ENCODE results near the gene ALOXE3. TPM values are rescaled to one million over a fixed set of nuclear protein-coding genes. Genes with fewer than 3 reads are reported as not detected.

The ALOXE3 gene
- polyA plus RNA-seq, 2 of the 4 experiments (the other 2 are of a cell fraction), result 0.35 to 0.40 TPM

- TF ChIP-seq CBX8 (IDR thresholded peaks at IDR 0.05), result no peak
- TF ChIP-seq BCL3 (IDR thresholded peaks at IDR 0.05), result no peak
- TF ChIP-seq USF2 (IDR thresholded peaks at IDR 0.05), result no peak; the same call in 1 of the 2 replicates
- TF ChIP-seq ZNF302 (CRISPR knock-in tag; IDR thresholded peaks at IDR 0.05), result no peak
- TF ChIP-seq SMC3 (IDR thresholded peaks at IDR 0.05), result no peak
- peak in 1 of 2 experiments; percentile 14; a peak in 2 of 5 replicates for TF ChIP-seq JUN (IDR thresholded peaks at IDR 0.05)
- TF ChIP-seq SREBF2 (IDR thresholded peaks at IDR 0.05), result peak; percentile 77
- no peak for TF ChIP-seq CHD2 (IDR thresholded peaks at IDR 0.05; ENCODE audit: low read length, partially characterized antibody)
Measured at GRCh38 chr17:8120520-8121406, 2.4 kb upstream of the ALOXE3 start (continued).

- ChIA-PET POLR2A (interaction anchor here (0.5 to 4.4 kb wide), 24 partner anchors 20 to 263 kb away, joined by 3 to 41 read pairs (median 4); partner anchors contain the start of genes CTC1, KRABD2, NAA38 and PFAS), CTCF (interaction anchor here (0.7 to 24.1 kb wide), 37 partner anchors 8 to 221 kb away, joined by 3 to 1490 read pairs (median 4); partner anchors contain the start of genes ALOX12B, BORCS6, CTC1 and PER1)
- H3K4me3 ChIP-seq, result peak overlapping the region; percentile 56
- DNase-seq (ENCODE audit: low read depth in 1 of 2, low spot score in 1 of 2), result peak; percentile 89 to 98
- peak; percentile 37 to 41 for ATAC-seq
- peak overlapping the region; percentile 65 to 83 for H3K27ac ChIP-seq
- FAIRE-seq, result peak; percentile 96
- H3K9me3 ChIP-seq, result no peaks in the 10 kb centered on the region
- peaks cover 22% of the 10 kb centered on the region for H3K4me1 ChIP-seq
- peak overlapping the region; percentile 95 for H3K4me2 ChIP-seq
- 1% methylated on average over 28 of the region's 28 CpGs for WGBS (ENCODE audit: missing lambda C conversion rate)
- TF ChIP-seq MAX (IDR thresholded peaks at IDR 0.05) (peak; percentile 61), SMC3 (IDR thresholded peaks at IDR 0.05) (peak; percentile 22; the same call in 2 of the 3 replicates), HOXA7 (CRISPR knock-in tag; IDR thresholded peaks at IDR 0.05) (0 out of 2 replicates have a peak, but pooled peaks have one; percentile 23), MAZ (IDR thresholded peaks at IDR 0.05; ENCODE audit: borderline replicate concordance, low read depth, low read length) (peak; percentile 96; the same call in 1 of the 2 replicates), POLR2A (IDR thresholded peaks at IDR 0.05; ENCODE audit: low read length) (no peak), FOSL2 (IDR thresholded peaks at IDR 0.05) (no peak), FOSL2 (CRISPR knock-in tag; IDR thresholded peaks at IDR 0.05) (peak; percentile 6; the same call in 1 of the 2 replicates), PBX3 (IDR thresholded peaks at IDR 0.05) (no peak), EHMT2 (IDR thresholded peaks at IDR 0.05; ENCODE audit: low read depth) (no peak), HOXB5 (CRISPR knock-in tag; IDR thresholded peaks at IDR 0.05) (peak; percentile 74; the same call in 1 of the 2 replicates), ATOH8 (CRISPR knock-in tag; IDR thresholded peaks at IDR 0.05; ENCODE audit: low read depth) (peak; percentile 61; the same call in 1 of the 2 replicates), ZSCAN20 (CRISPR knock-in tag; IDR thresholded peaks at IDR 0.05) (no peak), KDM1A (IDR thresholded peaks at IDR 0.05; ENCODE audit: low read depth) (0 out of 2 replicates have a peak, but pooled peaks have one; percentile 23), FOSB (CRISPR knock-in tag; IDR thresholded peaks at IDR 0.05) (0 out of 2 replicates have a peak, but pooled peaks have one; percentile 46), JUN (IDR thresholded peaks at IDR 0.05) (peak in 1 of 2 experiments; percentile 58; a peak in 2 of 5 replicates), MYC (IDR thresholded peaks at IDR 0.05; ENCODE audit: borderline replicate concordance, low read length) (0 out of 2 replicates have a peak, but pooled peaks have one; percentile 60), HOXB13 (CRISPR knock-in tag; IDR thresholded peaks at IDR 0.05; ENCODE audit: low read depth) (no peak), EHF (CRISPR knock-in tag; IDR thresholded peaks at IDR 0.05) (0 out of 2 replicates have a peak, but pooled peaks have one; percentile 35), CTCF (IDR thresholded peaks at IDR 0.05) (peak; percentile 33; the same call in 1 of the 3 replicates), SREBF2 (IDR thresholded peaks at IDR 0.05) (peak; percentile 93), CEBPB (IDR thresholded peaks at IDR 0.05) (peak; percentile 49 to 82; a peak in 3 of 4 replicates), FOXS1 (CRISPR knock-in tag; IDR thresholded peaks at IDR 0.05) (0 out of 2 replicates have a peak, but pooled peaks have one; percentile 37), TP53 (CRISPR knock-in tag; IDR thresholded peaks at IDR 0.05) (peak; percentile 20)
Measured at GRCh38 chr17:8119581-8120519, 1.5 kb upstream of the ALOXE3 start.

Data from A549 (cell line).